Iris pigment epithelial cell (primary cell): Measurements from ENCODE around the gene ZNF502.

ENCODE experiments used
- DNase-seq: peaks from one replicate; pipeline ENCODE4 v3.0.0-alpha.2; 2011; ENCODE audit warnings: low read depth

Gene ZNF502

DNA sequence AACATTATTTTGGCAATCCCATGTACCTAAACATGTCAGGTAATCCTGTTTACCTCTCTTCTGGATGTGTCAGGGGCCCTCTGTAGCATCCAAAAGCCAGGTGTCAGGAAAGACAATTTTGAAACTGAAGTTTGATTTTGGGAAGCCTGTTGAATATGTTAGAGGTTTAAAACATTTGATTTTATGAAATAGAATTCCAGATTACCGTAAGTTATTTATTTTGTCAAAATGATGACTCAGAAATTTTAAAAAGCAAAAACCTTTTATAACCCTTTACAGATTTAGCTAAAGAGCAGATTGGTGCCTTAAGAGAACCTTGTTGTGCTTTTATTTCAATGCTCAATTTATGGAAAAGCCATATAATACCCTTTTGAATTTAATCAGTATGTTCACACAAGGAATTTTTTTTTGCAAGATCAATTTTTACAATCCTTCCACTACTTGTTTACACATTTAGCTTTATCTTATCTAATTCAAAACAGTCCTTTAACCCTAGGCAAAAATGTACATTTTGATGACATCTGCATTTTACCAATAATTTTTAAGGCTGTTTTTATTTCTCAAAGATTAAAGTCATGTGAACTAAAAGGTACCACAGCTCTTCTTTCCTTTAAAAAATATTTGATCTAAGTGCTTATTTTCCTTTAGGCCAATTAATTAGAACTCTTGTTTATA lies 59.1 kb downstream of the ZNF502 start:
- DNase-seq, result no peak

- no peak for DNase-seq
Measured at GRCh38 chr3:44772099-44772442, 59.6 kb downstream of the ZNF502 start.
